ENCODE data around the gene PEAR1. TPM values are rescaled to one million over a fixed set of nuclear protein-coding genes. Genes with fewer than 3 reads are reported as not detected.

The PEAR1 gene
- total and polyA plus RNA-seq, 2 of the 4 experiments (the other 2 are of a cell fraction) = 2.0 to 44.4 TPM

DNA sequence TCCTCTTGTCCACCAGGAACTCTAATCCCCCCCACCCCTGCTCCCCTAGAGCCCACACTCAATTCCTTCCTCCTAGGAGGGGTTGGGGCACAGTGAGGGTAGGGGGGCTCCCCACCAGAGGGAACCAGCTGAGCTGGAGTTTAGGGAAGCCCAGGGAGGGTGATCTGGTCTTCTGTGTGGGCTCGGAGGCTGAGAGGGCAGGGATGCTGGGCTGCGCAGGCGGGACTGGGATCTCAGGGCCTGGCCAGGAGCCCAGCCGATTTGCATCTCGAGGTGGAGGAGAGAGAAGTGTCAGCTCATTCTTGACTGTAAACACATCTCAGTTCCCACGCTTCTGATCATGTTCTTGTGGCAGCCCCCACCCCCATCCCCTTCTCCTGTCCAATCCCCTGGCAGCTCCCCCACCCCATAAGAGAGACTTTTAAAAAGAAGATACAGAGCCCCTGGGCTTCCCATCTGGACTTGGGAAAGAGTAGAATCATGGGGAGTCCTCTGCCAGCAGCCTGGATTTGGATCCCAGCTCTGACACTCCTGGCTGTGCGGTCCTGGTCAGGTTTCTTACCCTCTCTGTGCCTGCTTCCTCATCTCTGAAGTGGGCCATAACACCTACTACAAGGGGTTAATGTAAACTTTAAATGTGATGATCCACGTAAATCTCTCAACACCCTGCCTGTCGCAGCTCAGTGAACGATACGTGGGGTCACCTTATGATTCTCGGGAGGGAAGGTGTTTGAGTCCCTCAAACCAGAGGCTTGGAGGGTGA, 6.6 kb downstream of the PEAR1 start (continued):
- TF ChIP-seq FOS (IDR thresholded peaks at IDR 0.05; ENCODE audit: low read depth, low read length) = no peak

GRCh38 chr1:156900896-156901589, 7.5 kb downstream of the PEAR1 start:
- no peak overlapping the region for H3K4me2 ChIP-seq (ENCODE audit: low read depth, low read length)
- H3K4me1 ChIP-seq (ENCODE audit: control insufficient read depth, insufficient read depth, low read length) = peaks cover 40% of the 10 kb centered on the region
- H3K27me3 ChIP-seq (ENCODE audit: control insufficient read depth, insufficient read depth, low read length) = no peaks in the 10 kb centered on the region
- peak overlapping the region; percentile 43; the same call in 1 of the 2 replicates for H2AK5ac ChIP-seq (ENCODE audit: low read depth, low read length)
- H3K9me1 ChIP-seq (ENCODE audit: insufficient read depth, low read length) = peaks cover 23% of the 10 kb centered on the region
- no peak overlapping the region for H4K8ac ChIP-seq (ENCODE audit: low read depth in 2 of 2, low read length in 2 of 2)
- H2BK5ac ChIP-seq (ENCODE audit: low read depth, low read length, poor library complexity, severe bottlenecking) = peak overlapping the region; percentile 12
- 0 out of 2 replicates have a peak overlapping the region, but pooled peaks have one; percentile 5 for H3K4ac ChIP-seq (ENCODE audit: low read depth, low read length)
- dilution Hi-C loops (cut with HindIII; ENCODE audit: low sequenced_read_pairs, unreplicated experiment) (no loop called here), in situ Hi-C loops (cut with MboI; ENCODE audit: low sequenced_read_pairs) (no loop called here), intact Hi-C loops (cut with micrococcal nuclease) (no loop called here)
- H3K9ac ChIP-seq (ENCODE audit: low read depth, low read length) = no peak overlapping the region
- H2BK20ac ChIP-seq (ENCODE audit: low read depth, low read length) = no peak overlapping the region
- H2AK9ac ChIP-seq (replicated peaks; ENCODE audit: low read depth, low read length, poor library complexity) = no peak overlapping the region
- no peak for ATAC-seq (ENCODE audit: low read depth)
- no peak overlapping the region for H3K14ac ChIP-seq (replicated peaks; ENCODE audit: low read depth, low read length)
- H2BK15ac ChIP-seq (ENCODE audit: low read depth, low read length) = 0 out of 3 replicates have a peak overlapping the region, but pooled peaks have one; percentile 38
- ChIA-PET CTCF (interaction anchor here (0.8 to 1.5 kb wide), 2 partner anchors 10 to 19 kb away, joined by 3 to 4 read pairs; no protein-coding TSS in a partner anchor), POLR2A (ENCODE audit: unreplicated experiment) (no interaction called here)
- H3K79me1 ChIP-seq (ENCODE audit: low read depth in 1 of 2, low read length in 2 of 2) = peaks cover 26 to 88% of the 10 kb centered on the region in 2 experiments
- no peak overlapping the region for H3K27ac ChIP-seq (ENCODE audit: insufficient read depth, low read length)
- no peak overlapping the region for H2AFZ ChIP-seq (replicated peaks; ENCODE audit: low read length, poor library complexity)
- no peak for DNase-seq
- BruUV-seq (replicated peaks) = no TSS peak
- H4K20me1 ChIP-seq (ENCODE audit: insufficient read depth, low read length) = peaks cover 2% of the 10 kb centered on the region; the same call in 1 of the 2 replicates
- H4K5ac ChIP-seq (ENCODE audit: low read depth, low read length) = no peak overlapping the region
- H3K9me3 ChIP-seq (ENCODE audit: control insufficient read depth, insufficient read depth, low read length) = no peaks in the 10 kb centered on the region
- H3K23ac ChIP-seq (ENCODE audit: low read depth, low read length) = no peak overlapping the region
- peak overlapping the region; percentile 32; the same call in 1 of the 2 replicates for H2BK120ac ChIP-seq (ENCODE audit: low read depth, low read length)
- peaks cover 3% of the 10 kb centered on the region; the same call in 1 of the 2 replicates for H3K36me3 ChIP-seq (ENCODE audit: control insufficient read depth, insufficient read depth, low read length)
- no peak overlapping the region for H3K56ac ChIP-seq (ENCODE audit: extremely low read depth, insufficient read depth, low read length)
- H3K18ac ChIP-seq (ENCODE audit: low read depth, low read length) = no peak overlapping the region
- no peak overlapping the region; the same call in 1 of the 2 replicates for H4K91ac ChIP-seq (ENCODE audit: insufficient read depth, low read depth, low read length)
- no peak overlapping the region for H3K4me3 ChIP-seq (ENCODE audit: insufficient read depth, low read depth, low read length)
- WGBS, 2 experiments (ENCODE audit: extremely low coverage in 2 of 2, insufficient read length in 1 of 2) = 80% methylated on average over 1 of the region's 6 CpGs; no CpG with 5 or more reads in 1 of the 2 experiments
- TF ChIP-seq CEBPB (IDR thresholded peaks at IDR 0.05; ENCODE audit: low read depth, low read length) (no peak), RCOR1 (IDR thresholded peaks at IDR 0.05; ENCODE audit: insufficient replicate concordance, low read length) (no peak), MXI1 (IDR thresholded peaks at IDR 0.05; ENCODE audit: borderline replicate concordance, low read depth, low read length) (no peak), MAZ (IDR thresholded peaks at IDR 0.05; ENCODE audit: borderline replicate concordance, low read depth, low read length) (no peak), BHLHE40 (IDR thresholded peaks at IDR 0.05; ENCODE audit: low read depth, low read length) (no peak), CHD1 (IDR thresholded peaks at IDR 0.05; ENCODE audit: low read depth, low read length) (no peak), NFE2L2 (IDR thresholded peaks at IDR 0.05; ENCODE audit: low read depth, low read length) (no peak), CTCF (conservative IDR thresholded peaks at IDR 0.05; ENCODE audit: low read depth, low read length) (no peak), RFX5 (IDR thresholded peaks at IDR 0.05; ENCODE audit: low read depth, low read length) (no peak), RAD21 (IDR thresholded peaks at IDR 0.05; ENCODE audit: low read length) (no peak), ELK1 (IDR thresholded peaks at IDR 0.05; ENCODE audit: borderline replicate concordance, low read depth, low read length) (no peak)

Measured in IMR-90 (cell line).